AG10803 (cell line): Measurements from ENCODE around the gene XCL2.

Source experiments
- DNase-seq: peaks from one replicate; pipeline ENCODE4 v3.0.0; 2010; ENCODE audit warnings: low read depth
- H3K4me3 ChIP-seq: 2 replicates; pipeline ENCODE4 v1.5.1; 2011; ENCODE audit warnings: mild to moderate bottlenecking, low read length, control low read depth
- TF ChIP-seq, protein P1 (sequence below): conservative IDR thresholded peaks from 2 replicates; pipeline ENCODE4 v1.5.1; 2011; ENCODE audit warnings: mild to moderate bottlenecking, low read length, control low read depth, inconsistent platforms

The XCL2 gene

DNA sequence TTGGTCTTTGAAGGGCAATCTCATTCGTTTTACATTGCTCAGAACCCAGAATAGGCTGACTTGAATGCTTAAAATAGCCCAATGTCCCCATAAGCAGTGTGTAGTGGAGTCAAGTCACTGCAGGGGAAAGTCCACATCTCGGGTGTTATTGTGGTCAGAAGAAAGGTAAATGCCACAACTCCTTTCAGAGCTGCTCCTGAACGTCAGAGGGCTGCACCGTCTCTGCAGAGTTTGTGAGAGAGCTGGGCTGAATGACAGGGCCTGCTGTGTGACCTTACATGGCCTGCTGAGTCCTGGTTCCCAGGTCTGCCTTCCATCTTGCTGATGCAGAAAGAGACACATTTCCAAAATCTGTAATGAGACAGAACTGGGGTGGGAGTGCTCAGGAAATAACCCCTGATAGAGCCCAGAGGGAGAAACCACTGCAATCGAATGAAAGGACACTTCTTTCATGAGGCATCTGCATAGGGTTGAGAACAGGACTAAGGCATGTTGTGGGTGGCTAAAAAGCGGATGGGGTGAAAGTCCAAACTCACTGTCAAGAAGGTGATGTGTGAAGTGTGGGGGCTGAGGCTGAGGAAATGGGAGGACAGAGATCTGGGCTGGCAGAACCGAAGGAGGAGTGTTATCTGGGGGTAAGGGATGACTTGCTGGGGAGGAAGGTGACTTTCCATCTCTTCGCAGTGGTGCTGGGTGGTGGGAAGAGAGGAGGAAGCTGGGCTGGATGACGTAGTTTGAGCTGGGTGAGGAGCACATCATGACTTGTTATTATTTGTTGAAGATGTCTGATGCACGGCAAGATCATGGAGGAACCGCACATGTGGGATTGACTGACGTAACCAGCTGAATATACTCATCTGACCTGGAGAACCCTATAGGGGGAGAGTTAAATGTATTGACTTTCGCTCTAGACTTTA lies 33.7 kb downstream of the XCL2 start:
- no peak overlapping the region for H3K4me3 ChIP-seq
- DNase-seq = no peak
- TF ChIP-seq, protein P1, sequence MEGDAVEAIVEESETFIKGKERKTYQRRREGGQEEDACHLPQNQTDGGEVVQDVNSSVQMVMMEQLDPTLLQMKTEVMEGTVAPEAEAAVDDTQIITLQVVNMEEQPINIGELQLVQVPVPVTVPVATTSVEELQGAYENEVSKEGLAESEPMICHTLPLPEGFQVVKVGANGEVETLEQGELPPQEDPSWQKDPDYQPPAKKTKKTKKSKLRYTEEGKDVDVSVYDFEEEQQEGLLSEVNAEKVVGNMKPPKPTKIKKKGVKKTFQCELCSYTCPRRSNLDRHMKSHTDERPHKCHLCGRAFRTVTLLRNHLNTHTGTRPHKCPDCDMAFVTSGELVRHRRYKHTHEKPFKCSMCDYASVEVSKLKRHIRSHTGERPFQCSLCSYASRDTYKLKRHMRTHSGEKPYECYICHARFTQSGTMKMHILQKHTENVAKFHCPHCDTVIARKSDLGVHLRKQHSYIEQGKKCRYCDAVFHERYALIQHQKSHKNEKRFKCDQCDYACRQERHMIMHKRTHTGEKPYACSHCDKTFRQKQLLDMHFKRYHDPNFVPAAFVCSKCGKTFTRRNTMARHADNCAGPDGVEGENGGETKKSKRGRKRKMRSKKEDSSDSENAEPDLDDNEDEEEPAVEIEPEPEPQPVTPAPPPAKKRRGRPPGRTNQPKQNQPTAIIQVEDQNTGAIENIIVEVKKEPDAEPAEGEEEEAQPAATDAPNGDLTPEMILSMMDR = no peak

DNA sequence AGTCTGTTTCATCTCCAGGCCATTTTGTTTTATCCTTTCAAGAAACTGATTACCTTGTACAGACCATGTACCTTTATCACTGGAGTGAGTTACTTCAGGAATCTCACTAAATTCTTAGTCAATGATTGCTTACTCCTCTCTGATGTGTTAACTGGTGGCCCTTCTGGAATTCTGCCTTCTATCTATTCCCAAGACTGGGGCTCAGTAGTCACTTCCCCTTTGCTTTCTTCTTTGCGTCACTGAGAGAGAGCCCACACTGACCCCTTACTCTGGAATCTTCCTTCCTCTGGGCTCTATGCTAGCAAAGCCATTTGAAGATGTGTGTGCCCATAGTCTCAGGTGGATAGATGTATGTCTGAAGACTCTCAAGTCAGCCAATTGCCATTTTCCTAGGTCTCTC lies 34.6 kb downstream of the XCL2 start:
- TF ChIP-seq, protein P1 = no peak
- DNase-seq = no peak
- no peak overlapping the region for H3K4me3 ChIP-seq

DNA sequence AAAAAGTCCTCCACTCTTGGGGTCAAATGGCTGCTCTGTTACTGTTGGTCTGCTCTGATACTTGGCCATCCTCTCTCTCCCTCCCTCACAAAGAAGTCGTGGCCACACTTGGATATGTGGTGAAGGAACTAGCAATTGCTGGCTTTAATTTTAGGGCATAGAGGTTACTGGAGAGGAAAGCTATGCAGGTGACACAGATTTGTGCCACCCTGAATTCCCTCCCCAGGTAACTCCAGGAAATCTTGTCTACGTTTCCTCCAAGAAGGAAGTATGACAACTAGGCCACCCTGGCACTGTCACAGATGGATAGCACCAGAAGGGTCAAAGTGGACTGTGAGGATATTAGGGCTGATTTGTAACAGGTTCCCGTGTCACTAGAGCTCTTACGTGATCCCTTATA lies 36.0 kb downstream of the XCL2 start:
- DNase-seq = no peak
- TF ChIP-seq, protein P1 = no peak

DNA sequence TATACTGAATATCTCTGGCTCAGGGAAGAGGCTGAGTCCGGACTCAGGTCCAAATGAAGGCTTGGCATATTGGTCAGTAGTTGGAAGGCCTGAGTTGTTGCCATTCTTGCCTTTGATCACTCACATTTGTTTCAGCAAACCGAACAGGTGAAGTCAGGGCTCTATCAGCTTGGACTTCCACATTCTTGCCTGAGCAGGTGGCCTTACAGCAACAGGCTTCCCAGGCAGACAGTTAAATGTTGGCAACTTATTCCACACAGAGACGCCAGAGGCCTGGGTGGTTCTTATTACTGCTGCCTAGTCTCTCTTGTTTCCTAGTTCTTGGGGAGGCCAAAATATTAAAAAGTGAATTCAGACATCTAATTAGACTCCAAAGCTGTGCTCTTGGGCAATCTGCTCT lies 36.6 kb downstream of the XCL2 start:
- DNase-seq = no peak
- TF ChIP-seq, protein P1 = no peak
- no peak overlapping the region for H3K4me3 ChIP-seq

More for the DNA sequence above, 36.0 kb downstream of the XCL2 start:
- no peak overlapping the region for H3K4me3 ChIP-seq

DNA sequence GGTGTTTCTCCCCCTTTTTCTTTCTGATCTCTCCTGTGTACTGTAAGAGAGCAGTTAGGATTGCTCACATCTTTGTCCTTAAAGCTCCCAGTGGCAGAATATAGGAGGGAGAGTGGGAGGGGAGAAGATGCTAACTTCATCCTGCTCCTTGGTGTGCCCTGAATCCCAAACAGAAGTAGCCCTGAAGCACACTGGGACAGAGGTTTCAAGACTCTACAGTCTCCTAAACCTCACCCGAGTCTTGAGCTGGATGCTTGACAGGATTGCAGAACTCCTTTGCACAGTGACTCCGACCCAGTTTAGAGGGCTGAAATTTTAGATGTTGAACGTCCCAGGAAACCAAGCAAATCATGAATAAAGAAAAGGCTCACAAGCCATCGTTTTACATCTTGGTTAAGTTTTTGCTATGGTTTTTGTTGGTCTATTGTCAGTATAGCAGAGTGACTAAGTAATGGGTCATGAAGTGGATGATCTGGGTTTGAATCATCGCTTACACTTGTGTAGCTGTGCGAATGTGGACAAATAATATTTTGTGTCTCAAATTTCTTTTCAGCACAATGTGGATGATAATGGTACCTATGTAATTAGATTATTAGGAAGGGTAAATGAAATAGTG lies 37.5 kb downstream of the XCL2 start:
- no peak overlapping the region for H3K4me3 ChIP-seq
- peak; percentile 66 for DNase-seq
- TF ChIP-seq, protein P1 = no peak

DNA sequence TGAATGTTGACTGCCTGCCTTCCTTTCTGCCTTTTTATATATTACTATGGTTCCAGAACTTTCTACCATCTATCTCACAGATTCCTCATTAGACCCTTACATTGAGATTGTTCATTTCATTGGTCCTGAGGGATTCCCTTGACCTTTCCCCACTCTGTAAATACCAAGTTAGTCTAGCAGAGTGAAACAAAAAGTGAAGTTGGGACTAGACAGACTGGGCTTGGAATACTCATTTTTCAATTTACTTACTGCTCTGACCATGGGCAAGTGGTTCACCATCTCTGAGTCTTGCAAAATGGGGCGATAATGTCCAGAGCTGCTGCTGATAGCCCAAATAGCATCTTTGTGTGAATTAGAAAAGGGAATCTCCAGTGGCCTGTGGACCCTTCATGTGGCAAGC lies 38.8 kb downstream of the XCL2 start:
- H3K4me3 ChIP-seq = no peak overlapping the region
- TF ChIP-seq, protein P1 = no peak
- DNase-seq = no peak
